ENCODE data around the gene RNF38. TPM values are rescaled to one million over a fixed set of nuclear protein-coding genes. Genes with fewer than 3 reads are reported as not detected.

RNF38 gene
- total RNA-seq, 1 experiment from 2014 or later: 18.1 TPM

GRCh38 chr9:36416890-36417289 lies 16.8 kb upstream of the RNF38 start (continued):
- TF ChIP-seq POLR2AphosphoS5 (IDR thresholded peaks at IDR 0.05; ENCODE audit: low read depth, low read length): no peak
- TF ChIP-seq ELF1 (IDR thresholded peaks at IDR 0.05; ENCODE audit: borderline replicate concordance, low read depth): no peak
- no peak for TF ChIP-seq TCF7L2 (IDR thresholded peaks at IDR 0.05; ENCODE audit: borderline replicate concordance, extremely low read depth, insufficient read depth, insufficient read length)
- TF ChIP-seq ZNF274 (IDR thresholded peaks at IDR 0.05; ENCODE audit: low read depth, low read length): no peak
- TF ChIP-seq SRF (IDR thresholded peaks at IDR 0.05; ENCODE audit: low read depth): no peak
- TF ChIP-seq RAD21 (IDR thresholded peaks at IDR 0.05; ENCODE audit: low read depth): no peak

DNA sequence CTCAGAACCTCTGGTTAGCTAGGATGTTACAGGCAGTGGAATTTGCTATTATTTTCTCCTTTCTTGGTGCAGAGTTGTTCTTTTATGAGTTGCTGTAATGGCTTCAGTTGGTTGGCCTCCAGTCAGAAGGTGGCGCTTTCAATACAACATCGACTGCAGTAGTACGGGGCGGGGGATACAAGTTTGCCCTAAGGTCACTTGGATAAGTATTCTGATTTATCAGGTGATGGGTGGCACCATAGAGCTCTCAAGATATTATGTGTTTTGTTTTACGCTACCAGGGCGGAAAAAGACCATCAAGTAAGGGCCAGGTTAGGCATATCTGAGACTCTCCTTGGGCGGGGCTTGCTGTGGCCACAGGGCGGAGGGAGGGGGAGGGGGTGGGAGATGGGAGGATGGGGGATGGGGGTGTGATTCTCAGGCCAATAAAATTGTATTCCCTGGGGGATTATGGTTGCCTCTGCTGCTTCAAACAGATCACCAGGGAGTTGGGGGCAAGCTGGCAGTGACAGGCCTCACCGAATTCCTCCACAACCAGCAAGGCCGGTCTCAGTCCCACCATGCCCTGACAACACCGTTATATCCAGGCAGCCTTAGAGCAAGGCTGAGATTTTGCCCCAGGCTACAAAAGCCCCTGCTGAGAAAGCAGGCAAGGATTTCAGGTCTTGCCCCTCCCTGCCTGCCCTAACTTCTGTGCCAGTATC lies 15.9 kb upstream of the RNF38 start:
- no peaks in the 10 kb centered on the region for H4K20me1 ChIP-seq (ENCODE audit: insufficient read depth)
- TF ChIP-seq ZNF274 (IDR thresholded peaks at IDR 0.05; ENCODE audit: low read depth, low read length): no peak
- TF ChIP-seq, protein P1, sequence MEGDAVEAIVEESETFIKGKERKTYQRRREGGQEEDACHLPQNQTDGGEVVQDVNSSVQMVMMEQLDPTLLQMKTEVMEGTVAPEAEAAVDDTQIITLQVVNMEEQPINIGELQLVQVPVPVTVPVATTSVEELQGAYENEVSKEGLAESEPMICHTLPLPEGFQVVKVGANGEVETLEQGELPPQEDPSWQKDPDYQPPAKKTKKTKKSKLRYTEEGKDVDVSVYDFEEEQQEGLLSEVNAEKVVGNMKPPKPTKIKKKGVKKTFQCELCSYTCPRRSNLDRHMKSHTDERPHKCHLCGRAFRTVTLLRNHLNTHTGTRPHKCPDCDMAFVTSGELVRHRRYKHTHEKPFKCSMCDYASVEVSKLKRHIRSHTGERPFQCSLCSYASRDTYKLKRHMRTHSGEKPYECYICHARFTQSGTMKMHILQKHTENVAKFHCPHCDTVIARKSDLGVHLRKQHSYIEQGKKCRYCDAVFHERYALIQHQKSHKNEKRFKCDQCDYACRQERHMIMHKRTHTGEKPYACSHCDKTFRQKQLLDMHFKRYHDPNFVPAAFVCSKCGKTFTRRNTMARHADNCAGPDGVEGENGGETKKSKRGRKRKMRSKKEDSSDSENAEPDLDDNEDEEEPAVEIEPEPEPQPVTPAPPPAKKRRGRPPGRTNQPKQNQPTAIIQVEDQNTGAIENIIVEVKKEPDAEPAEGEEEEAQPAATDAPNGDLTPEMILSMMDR (IDR thresholded peaks at IDR 0.05 in 2 of 3, conservative IDR thresholded peaks at IDR 0.05 in 1 of 3; ENCODE audit: borderline replicate concordance in 1 of 3, insufficient read depth in 1 of 3, low read depth in 2 of 3, low read length in 2 of 3): peak in 2 of 3 experiments; percentile 12 to 16; a peak in 2 of 6 replicates
- H3K36me3 ChIP-seq (ENCODE audit: control insufficient read depth in 1 of 2, insufficient read depth in 2 of 2, low read length in 2 of 2): no peaks in the 10 kb centered on the region
- peaks cover 23 to 25% of the 10 kb centered on the region in 2 experiments for H3K4me1 ChIP-seq (ENCODE audit: control insufficient read depth in 1 of 2, insufficient read depth in 2 of 2, low read length in 2 of 2)
- no peak overlapping the region for H3K27ac ChIP-seq (ENCODE audit: low read depth, low read length)
- no peak overlapping the region for H3K9ac ChIP-seq (ENCODE audit: low read length)
- H3K4me3 ChIP-seq (replicated peaks in 1 of 2; ENCODE audit: low read depth in 1 of 2, low read length in 2 of 2): no peak overlapping the region
- H3K4me2 ChIP-seq (ENCODE audit: low read length): no peak overlapping the region
- intact Hi-C loops (cut with micrococcal nuclease): no loop called here
- ChIA-PET RAD21 (ENCODE audit: low non-redundant PET in 1 of 2, low total read pairs in 2 of 2, uncharacterized antibody in 2 of 2, unreplicated experiment in 2 of 2) (no interaction called here), CTCF (no interaction called here), POLR2A (no interaction called here)
- no TSS peak for BruUV-seq (replicated peaks)
- H2AFZ ChIP-seq (ENCODE audit: low read depth, low read length, poor library complexity, severe bottlenecking): no peak overlapping the region
- H3K9me3 ChIP-seq (ENCODE audit: control insufficient read depth in 1 of 2, insufficient read depth in 1 of 2, low read depth in 1 of 2, low read length in 2 of 2): no peaks in the 10 kb centered on the region
- no peak; the same call in 1 of the 2 replicates for ATAC-seq
- H3K27me3 ChIP-seq (ENCODE audit: insufficient read depth, low read length): no peaks in the 10 kb centered on the region
- no peak for DNase-seq (ENCODE audit: low read depth, low spot score)
- no peaks in the 10 kb centered on the region for H3K9me2 ChIP-seq (ENCODE audit: insufficient read depth)
- 0 out of 2 replicates have a peak, but pooled peaks cover 6% of the 10 kb centered on the region for H3K79me2 ChIP-seq (ENCODE audit: insufficient read depth, low read length)
